KMS-11 (cell line): Measurements from ENCODE around the gene CCDC134.

Experiments used
- H2AFZ ChIP-seq: fragments of 200-600 bp; sonication (generic); 2 replicates; pipeline ENCODE4 v1.6.1; 2016; ENCODE audit warnings: antibody characterized with exemption, mixed run types, low read depth
- H3K27ac ChIP-seq: fragments of 200-600 bp; sonication (generic); 2 replicates; pipeline ENCODE4 v1.6.1; 2016; ENCODE audit warnings: mild to moderate bottlenecking, mixed run types
- H3K27me3 ChIP-seq: fragments of 200-600 bp; sonication (generic); 2 replicates; pipeline ENCODE4 v1.6.1; 2017; ENCODE audit warnings: mild to moderate bottlenecking, low read depth, mixed run types, moderate library complexity; ENCODE audit not compliant: insufficient read depth
- H3K36me3 ChIP-seq: fragments of 200-600 bp; sonication (generic); 2 replicates; pipeline ENCODE4 v1.6.1; 2017; ENCODE audit warnings: mild to moderate bottlenecking, mixed run types; ENCODE audit not compliant: insufficient read depth
- H3K4me1 ChIP-seq: fragments of 200-600 bp; sonication (generic); 2 replicates; pipeline ENCODE4 v1.6.1; 2016; ENCODE audit warnings: mild to moderate bottlenecking, low read depth, mixed run types; ENCODE audit not compliant: poor library complexity, severe bottlenecking
- H3K4me2 ChIP-seq: fragments of 200-600 bp; sonication (generic); 2 replicates; pipeline ENCODE4 v1.7.0; 2016; ENCODE audit warnings: mild to moderate bottlenecking, mixed run types
- H3K4me3 ChIP-seq: fragments of 200-600 bp; sonication (generic); IDR thresholded peaks from 2 replicates; pipeline ENCODE4 v1.6.1; 2017; ENCODE audit warnings: low read depth, low read length, mixed read lengths; ENCODE audit not compliant: insufficient read depth
- H3K79me2 ChIP-seq: fragments of 200-600 bp; sonication (generic); 2 replicates; pipeline ENCODE4 v1.6.1; 2016; ENCODE audit warnings: low read depth, mixed run types; ENCODE audit not compliant: insufficient read depth
- H3K9ac ChIP-seq: fragments of 200-600 bp; sonication (generic); 2 replicates; pipeline ENCODE4 v1.6.1; 2016; ENCODE audit warnings: mild to moderate bottlenecking, mixed run types
- H4K20me1 ChIP-seq: fragments of 200-600 bp; sonication (generic); 2 replicates; pipeline ENCODE4 v1.6.1; 2016; ENCODE audit warnings: mild to moderate bottlenecking, mixed run types; ENCODE audit not compliant: insufficient read depth
- TF ChIP-seq, protein P1 (sequence below): fragments of 200-600 bp; sonication (generic); conservative IDR thresholded peaks from 2 replicates; pipeline ENCODE4 v1.6.1; 2017; ENCODE audit warnings: low read depth, mild to moderate bottlenecking, antibody characterized with exemption, low read length, moderate library complexity, mixed read lengths

CCDC134 gene

DNA sequence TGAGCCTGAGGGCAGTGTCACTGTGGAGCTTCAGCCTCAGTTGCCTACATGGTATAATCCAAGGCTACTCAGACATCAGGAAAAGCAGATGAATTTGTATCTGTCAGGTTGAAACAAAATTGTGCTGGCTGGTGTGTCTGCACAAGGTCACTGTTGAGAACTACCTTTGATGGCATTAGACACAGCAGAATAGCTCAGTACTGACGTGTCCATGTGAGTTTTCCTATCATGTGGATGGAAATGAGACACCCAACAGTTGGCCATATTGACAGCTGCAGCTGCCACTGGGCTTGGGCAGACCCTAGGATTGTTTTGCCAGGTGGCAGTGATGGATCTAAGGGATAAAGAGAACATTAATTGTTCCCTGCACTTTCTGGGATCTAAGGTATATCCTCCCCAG lies 15.8 kb downstream of the CCDC134 start:
- Histone ChIP-seq H3K4me2 (no peak overlapping the region), H4K20me1 (no peaks in the 10 kb centered on the region), H3K4me1 (no peaks in the 10 kb centered on the region), H3K36me3 (no peaks in the 10 kb centered on the region), H3K27ac (no peak overlapping the region), H3K4me3 (no peak overlapping the region), H3K9ac (no peak overlapping the region), H2AFZ (no peak overlapping the region), H3K79me2 (no peaks in the 10 kb centered on the region), H3K27me3 (no peaks in the 10 kb centered on the region)
- TF ChIP-seq, protein P1, sequence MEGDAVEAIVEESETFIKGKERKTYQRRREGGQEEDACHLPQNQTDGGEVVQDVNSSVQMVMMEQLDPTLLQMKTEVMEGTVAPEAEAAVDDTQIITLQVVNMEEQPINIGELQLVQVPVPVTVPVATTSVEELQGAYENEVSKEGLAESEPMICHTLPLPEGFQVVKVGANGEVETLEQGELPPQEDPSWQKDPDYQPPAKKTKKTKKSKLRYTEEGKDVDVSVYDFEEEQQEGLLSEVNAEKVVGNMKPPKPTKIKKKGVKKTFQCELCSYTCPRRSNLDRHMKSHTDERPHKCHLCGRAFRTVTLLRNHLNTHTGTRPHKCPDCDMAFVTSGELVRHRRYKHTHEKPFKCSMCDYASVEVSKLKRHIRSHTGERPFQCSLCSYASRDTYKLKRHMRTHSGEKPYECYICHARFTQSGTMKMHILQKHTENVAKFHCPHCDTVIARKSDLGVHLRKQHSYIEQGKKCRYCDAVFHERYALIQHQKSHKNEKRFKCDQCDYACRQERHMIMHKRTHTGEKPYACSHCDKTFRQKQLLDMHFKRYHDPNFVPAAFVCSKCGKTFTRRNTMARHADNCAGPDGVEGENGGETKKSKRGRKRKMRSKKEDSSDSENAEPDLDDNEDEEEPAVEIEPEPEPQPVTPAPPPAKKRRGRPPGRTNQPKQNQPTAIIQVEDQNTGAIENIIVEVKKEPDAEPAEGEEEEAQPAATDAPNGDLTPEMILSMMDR, result no peak

DNA sequence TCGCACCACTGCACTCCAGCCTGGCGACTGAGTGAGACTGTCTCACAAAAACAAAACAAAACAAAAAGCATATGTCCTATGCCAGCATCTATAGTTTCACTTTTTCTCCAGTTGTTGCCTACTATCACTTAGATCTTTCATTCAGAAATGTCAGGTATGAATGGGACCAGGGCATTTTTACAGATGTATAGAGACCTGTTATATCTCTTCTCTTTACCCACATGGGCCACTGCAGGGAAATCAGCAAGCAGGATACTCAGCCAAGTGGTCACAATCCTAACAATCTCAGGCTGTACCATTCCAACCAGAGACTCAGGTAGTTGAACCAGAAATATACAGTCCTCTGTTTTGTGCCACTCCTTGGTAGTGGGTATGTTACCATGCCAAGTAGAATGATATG lies 16.4 kb downstream of the CCDC134 start:
- Histone ChIP-seq H3K4me1 (no peaks in the 10 kb centered on the region), H3K79me2 (no peaks in the 10 kb centered on the region), H3K27ac (no peak overlapping the region), H2AFZ (no peak overlapping the region), H4K20me1 (no peaks in the 10 kb centered on the region), H3K9ac (no peak overlapping the region), H3K27me3 (no peaks in the 10 kb centered on the region), H3K4me3 (no peak overlapping the region), H3K4me2 (no peak overlapping the region), H3K36me3 (no peaks in the 10 kb centered on the region)
- TF ChIP-seq, protein P1, result no peak

DNA sequence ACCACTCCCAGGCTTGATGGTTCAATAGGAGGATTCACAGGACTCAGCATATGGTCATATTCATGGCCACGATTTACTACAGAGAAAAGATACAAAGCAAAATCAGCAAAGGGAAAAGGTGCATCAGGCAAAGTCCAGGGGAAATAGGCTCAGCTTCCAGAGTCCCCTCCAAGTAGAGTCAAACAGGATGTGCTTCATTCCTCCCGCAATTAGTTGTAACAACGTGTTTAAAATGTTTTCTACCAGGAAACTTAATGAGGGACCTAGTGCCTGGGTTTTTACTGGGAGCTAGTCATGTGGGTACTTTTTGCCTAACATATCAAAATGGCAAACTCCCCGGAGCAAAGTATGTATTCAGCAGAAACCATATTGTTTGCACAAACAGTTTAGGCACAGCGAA lies 17.5 kb downstream of the CCDC134 start:
- H3K4me1 ChIP-seq, result no peaks in the 10 kb centered on the region
- no peaks in the 10 kb centered on the region for H3K27me3 ChIP-seq
- H3K9ac ChIP-seq, result no peak overlapping the region
- no peak overlapping the region for H3K4me2 ChIP-seq
- H3K36me3 ChIP-seq, result no peaks in the 10 kb centered on the region
- no peak overlapping the region for H3K4me3 ChIP-seq
- H2AFZ ChIP-seq, result no peak overlapping the region
- no peaks in the 10 kb centered on the region for H3K79me2 ChIP-seq
- TF ChIP-seq, protein P1, result no peak
- no peak overlapping the region for H3K27ac ChIP-seq
- no peaks in the 10 kb centered on the region for H4K20me1 ChIP-seq

DNA sequence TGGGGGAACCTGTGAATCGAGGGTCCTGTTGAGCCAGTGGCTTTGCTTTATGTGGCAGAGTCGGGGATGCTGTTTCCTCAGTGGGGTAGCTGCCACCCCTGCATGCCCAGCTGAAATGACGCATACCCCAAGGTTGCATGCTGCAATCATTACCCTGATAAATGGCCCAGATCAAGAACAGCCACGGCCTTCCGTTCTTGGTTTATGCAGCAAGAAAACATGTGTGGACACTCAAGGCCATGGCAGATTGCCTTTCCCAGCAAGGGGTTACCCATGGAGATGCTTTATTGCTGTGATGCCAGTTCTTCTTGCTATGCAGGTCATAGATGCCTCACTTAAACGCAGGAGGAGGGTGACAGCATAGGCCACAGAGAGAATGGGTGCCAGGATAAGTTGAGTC lies 18.1 kb downstream of the CCDC134 start:
- TF ChIP-seq, protein P1, result no peak
- Histone ChIP-seq H3K4me3 (no peak overlapping the region), H3K79me2 (no peaks in the 10 kb centered on the region), H3K4me2 (no peak overlapping the region), H3K36me3 (no peaks in the 10 kb centered on the region), H4K20me1 (no peaks in the 10 kb centered on the region), H3K9ac (no peak overlapping the region), H3K27ac (no peak overlapping the region), H3K27me3 (no peaks in the 10 kb centered on the region), H2AFZ (no peak overlapping the region), H3K4me1 (no peaks in the 10 kb centered on the region)
